Upper lobe of right lung (tissue), 1 donor: Measurements from ENCODE around the gene TSPEAR. TPM values are rescaled to one million over a fixed set of nuclear protein-coding genes. Genes with fewer than 3 reads are reported as not detected.

Source experiments
- ATAC-seq: fragments of 200-7000 bp; cut with Tn5 transposase; one replicate; pipeline ENCODE4 v1.9.1; 2020; ENCODE audit warnings: mild to moderate bottlenecking, moderate library complexity
- DNase-seq: peaks from one replicate; pipeline ENCODE4 v3.0.0-alpha.2; 2020
- H3K27ac ChIP-seq: fragments of 200-600 bp; one replicate; pipeline ENCODE4 v1.8.0; 2022
- H3K27me3 ChIP-seq: fragments of 200-600 bp; one replicate; pipeline ENCODE4 v1.8.0; 2022; ENCODE audit warnings: mild to moderate bottlenecking
- H3K36me3 ChIP-seq: fragments of 200-600 bp; one replicate; pipeline ENCODE4 v1.8.0; 2022
- H3K4me1 ChIP-seq: fragments of 200-600 bp; one replicate; pipeline ENCODE4 v1.8.0; 2022
- H3K4me3 ChIP-seq: fragments of 200-600 bp; one replicate; pipeline ENCODE4 v1.8.0; 2022; ENCODE audit warnings: mild to moderate bottlenecking
- H3K9me3 ChIP-seq: fragments of 200-600 bp; one replicate; pipeline ENCODE4 v1.8.0; 2022
- CTCF ChIP-seq: fragments of 200-600 bp; IDR thresholded peaks from one replicate; pipeline ENCODE4 v1.8.0; 2022; ENCODE audit warnings: antibody characterized with exemption
- intact Hi-C: fragments of 100-400 bp; cut with DNase I; formaldehyde crosslinking; loops from one replicate; pipeline ENCODE4 v1.11.0; 2022
- total RNA-seq: library from RNA; stranded (reverse); fragmentation: NEBNext Ultra II Directional; extraction: Animal tissue kit (Norgen Biotek cat#: 25700); gene quantifications from one replicate; pipeline ENCODE4 v1.2.1, GENCODE V29; 2021
- donor health status: DM: no; HTN: yes; CAD: no; lungs with severe emphysema.

Gene TSPEAR
- total RNA-seq, 1 donor from 2014 or later: 0.23 TPM

DNA sequence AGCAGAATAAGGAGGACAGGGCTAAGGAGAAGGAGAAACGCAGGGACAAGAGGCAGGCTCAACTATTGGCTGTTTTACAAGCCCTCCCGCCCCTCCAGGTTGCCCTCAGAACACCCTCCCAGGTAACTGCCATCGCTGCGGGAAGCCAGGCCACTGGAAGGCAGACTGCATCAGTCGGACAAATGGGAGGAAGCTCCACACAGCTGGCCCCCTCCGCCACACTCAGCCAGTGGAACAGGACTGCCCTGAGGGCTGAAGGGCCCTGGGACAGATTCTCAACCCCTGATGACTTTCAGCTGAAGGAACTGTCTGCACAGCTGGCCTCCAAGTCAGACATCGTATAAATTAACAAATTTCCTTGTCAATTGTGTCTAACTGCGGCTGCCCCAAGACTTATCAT lies 234.2 kb downstream of the TSPEAR start:
- ATAC-seq (no peak), DNase-seq (no peak)
- Histone ChIP-seq H3K4me3 (no peak overlapping the region), H3K9me3 (no peaks in the 10 kb centered on the region), H3K4me1 (no peaks in the 10 kb centered on the region), H3K36me3 (no peaks in the 10 kb centered on the region), H3K27ac (no peak overlapping the region), H3K27me3 (no peaks in the 10 kb centered on the region)
- TF ChIP-seq CTCF: no peak
- intact Hi-C loops: no loop called here

DNA sequence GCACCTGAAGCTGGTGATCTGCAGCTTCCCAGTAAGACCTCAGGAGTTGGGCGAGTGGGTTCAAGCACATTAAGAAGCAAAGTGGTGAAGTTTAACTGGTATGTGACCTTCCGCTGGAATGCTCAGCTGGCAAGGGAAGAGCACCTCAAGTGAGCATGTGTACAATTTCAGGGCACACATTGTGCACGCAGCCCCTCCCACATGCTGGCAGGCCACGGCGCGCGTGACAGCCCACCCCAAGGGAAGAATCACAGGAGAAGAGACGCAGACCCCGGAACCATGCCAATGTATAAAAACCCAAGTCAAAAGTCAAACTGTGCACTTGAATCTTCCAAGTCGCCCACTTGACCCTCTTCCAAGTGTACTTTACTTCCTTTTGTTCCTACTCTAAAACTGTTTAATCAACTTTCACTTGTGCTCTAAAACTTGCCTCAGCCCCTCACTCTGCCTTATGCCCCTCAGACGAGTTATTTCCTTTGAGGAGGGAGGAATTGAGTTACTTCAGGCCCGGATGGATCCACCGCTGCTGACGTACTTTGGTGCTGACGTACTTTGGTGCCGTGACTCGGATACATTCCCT lies 236.0 kb downstream of the TSPEAR start:
- Histone ChIP-seq H3K4me3 (no peak overlapping the region), H3K27ac (no peak overlapping the region), H3K9me3 (no peaks in the 10 kb centered on the region), H3K4me1 (no peaks in the 10 kb centered on the region), H3K36me3 (no peaks in the 10 kb centered on the region), H3K27me3 (no peaks in the 10 kb centered on the region)
- intact Hi-C loops: no loop called here
- no peak for DNase-seq
- TF ChIP-seq CTCF: no peak
- ATAC-seq: no peak

- no peak for DNase-seq
- Histone ChIP-seq H3K9me3 (no peaks in the 10 kb centered on the region), H3K27ac (no peak overlapping the region), H3K4me1 (no peaks in the 10 kb centered on the region), H3K27me3 (no peaks in the 10 kb centered on the region), H3K4me3 (no peak overlapping the region), H3K36me3 (no peaks in the 10 kb centered on the region)
- intact Hi-C loops: no loop called here
- no peak for ATAC-seq
- TF ChIP-seq CTCF: no peak
Observed at GRCh38 chr21:44473915-44474555, 237.3 kb downstream of the TSPEAR start.

GRCh38 chr21:44471996-44472395 lies 239.4 kb downstream of the TSPEAR start:
- Histone ChIP-seq H3K4me3 (no peak overlapping the region), H3K27me3 (no peaks in the 10 kb centered on the region), H3K36me3 (no peaks in the 10 kb centered on the region), H3K9me3 (no peaks in the 10 kb centered on the region), H3K27ac (no peak overlapping the region), H3K4me1 (no peaks in the 10 kb centered on the region)
- ATAC-seq (no peak), DNase-seq (no peak)
- intact Hi-C loops: no loop called here
- no peak for TF ChIP-seq CTCF

DNA sequence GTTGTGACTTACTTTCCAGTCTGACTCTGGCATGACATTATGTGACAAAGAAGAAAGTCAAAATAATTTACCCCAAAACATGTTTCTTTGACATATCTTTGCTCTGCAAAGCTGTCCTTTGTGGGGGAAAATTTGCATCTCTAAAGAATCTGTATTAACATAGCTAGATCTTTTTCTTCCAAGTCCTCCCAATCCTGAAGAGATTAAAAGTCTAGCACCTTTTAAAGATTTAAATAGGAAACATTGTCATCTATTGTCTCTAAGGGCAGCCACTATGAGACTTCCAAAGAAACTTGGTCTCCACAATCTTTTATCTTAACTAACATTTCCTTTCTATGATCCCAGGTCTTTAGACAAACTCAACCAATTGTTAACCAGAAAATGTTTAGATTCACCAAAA lies 240.0 kb downstream of the TSPEAR start:
- no peak for TF ChIP-seq CTCF
- H3K27ac ChIP-seq: no peak overlapping the region
- intact Hi-C loops: no loop called here
- H3K9me3 ChIP-seq: no peaks in the 10 kb centered on the region
- H3K4me1 ChIP-seq: no peaks in the 10 kb centered on the region
- DNase-seq (no peak), ATAC-seq (no peak)
- no peaks in the 10 kb centered on the region for H3K27me3 ChIP-seq
- H3K4me3 ChIP-seq: no peak overlapping the region
- no peaks in the 10 kb centered on the region for H3K36me3 ChIP-seq

- no peak overlapping the region for H3K27ac ChIP-seq
- H3K27me3 ChIP-seq: no peaks in the 10 kb centered on the region
- H3K9me3 ChIP-seq: no peaks in the 10 kb centered on the region
- no peak overlapping the region for H3K4me3 ChIP-seq
- no peaks in the 10 kb centered on the region for H3K36me3 ChIP-seq
- no peak for ATAC-seq
- no peak for DNase-seq
- TF ChIP-seq CTCF: no peak
- intact Hi-C loops: no loop called here
- H3K4me1 ChIP-seq: no peaks in the 10 kb centered on the region
Observed at GRCh38 chr21:44467859-44468195, 243.5 kb downstream of the TSPEAR start.
